Measurements from ENCODE around the gene ELK3. TPM values are rescaled to one million over a fixed set of nuclear protein-coding genes. Genes with fewer than 3 reads are reported as not detected.

The ELK3 gene
- total and polyA plus RNA-seq, 9 of the 15 experiments (the other 6 are each of a cell fraction or from before 2014, with no cell fraction given): 1.5 to 5.5 (median 2.9) TPM

DNA sequence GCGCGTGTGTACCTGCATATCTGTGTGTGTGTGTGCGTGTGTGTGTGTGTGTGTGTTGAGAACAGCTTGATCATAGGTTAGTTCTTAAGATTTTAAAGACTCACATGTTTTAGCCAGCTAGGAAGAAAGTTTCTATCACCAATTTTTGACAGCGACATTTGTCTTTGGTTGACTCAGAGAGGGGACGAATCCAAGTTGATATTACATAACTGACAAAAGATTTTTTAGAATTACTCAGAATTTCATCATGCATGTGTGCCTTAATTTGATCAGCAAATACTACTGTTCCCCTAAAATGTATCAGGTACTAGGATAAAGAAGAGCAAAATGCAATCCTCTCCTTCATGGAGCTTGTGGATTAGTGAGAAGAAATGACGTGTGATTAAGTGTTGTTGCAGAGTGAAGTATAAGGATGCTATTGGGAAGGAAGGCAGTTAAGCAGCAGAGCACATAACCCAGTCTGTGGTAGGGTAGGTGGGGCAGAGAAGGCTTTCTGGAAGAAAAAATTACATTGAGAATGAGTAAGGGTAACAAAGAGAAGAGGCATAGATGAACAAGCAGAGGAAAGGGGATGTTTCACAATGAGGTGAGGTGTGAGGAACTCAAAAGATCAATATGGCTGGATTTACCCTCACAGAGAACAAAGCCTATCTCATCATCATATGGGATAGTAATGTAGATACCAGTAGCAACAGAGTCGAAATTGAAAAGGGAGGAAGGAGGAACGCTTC is 77.5 kb downstream of the ELK3 start:
- no peak for FAIRE-seq
- Histone ChIP-seq H3K9me1 (ENCODE audit: control insufficient read depth, insufficient read depth, low read length) (no peaks in the 10 kb centered on the region), H3K27me3 (ENCODE audit: control insufficient read depth in 2 of 2, insufficient read depth in 2 of 2, low read length in 2 of 2) (no peaks in the 10 kb centered on the region), H3K9me3 (replicated peaks; ENCODE audit: control insufficient read depth, insufficient read depth, low read depth, low read length) (no peaks in the 10 kb centered on the region), H3K79me2 (ENCODE audit: control insufficient read depth, insufficient read depth, low read length) (no peaks in the 10 kb centered on the region), H3K36me3 (ENCODE audit: control insufficient read depth, insufficient read depth, low read length) (peaks cover 23% of the 10 kb centered on the region; the same call in 1 of the 3 replicates), H3K4me2 (ENCODE audit: insufficient read depth, low read length) (no peak overlapping the region), H3K27ac (ENCODE audit: extremely low read depth, low read depth, low read length) (no peak overlapping the region; the same call in 2 of the 3 replicates), H2AFZ (ENCODE audit: low read depth, low read length) (no peak overlapping the region), H3K4me3 (no peak overlapping the region), H3K4me1 (replicated peaks in 1 of 2; ENCODE audit: control insufficient read depth in 2 of 2, insufficient read depth in 2 of 2, low read length in 2 of 2) (no peaks in the 10 kb centered on the region), H4K20me1 (replicated peaks; ENCODE audit: control insufficient read depth, insufficient read depth, low read length) (no peaks in the 10 kb centered on the region), H3K9ac (ENCODE audit: insufficient read depth in 1 of 2, low read depth in 2 of 2, low read length in 2 of 2) (no peak overlapping the region)
- BruUV-seq (replicated peaks): no TSS peak
- intact Hi-C loops (cut with micrococcal nuclease): no loop called here
- POLR2A ChIA-PET: interaction anchor here (1.2 kb wide), 1 partner anchor 8 kb away, joined by 3 read pairs; no protein-coding TSS in a partner anchor
- in situ Hi-C loops (cut with MboI): no loop called here
- WGBS (ENCODE audit: insufficient coverage, low coverage, missing lambda C conversion rate): 73% methylated on average over 8 of the region's 8 CpGs
- ATAC-seq: no peak
- DNase-seq (ENCODE audit: extremely low read depth in 1 of 4, low spot score in 3 of 4): no peak
- CTCF ChIA-PET (ENCODE audit: low intra/inter-chr PET ratio): interaction anchor here (0.6 kb wide), 1 partner anchor 13 kb away, joined by 4 read pairs; no protein-coding TSS in a partner anchor
- no peak for TF ChIP-seq ZNF717 (CRISPR knock-in tag; IDR thresholded peaks at IDR 0.05)
- TF ChIP-seq NCOA1 (IDR thresholded peaks at IDR 0.05; ENCODE audit: low read depth): no peak
- TF ChIP-seq CBFA2T2 (conservative IDR thresholded peaks at IDR 0.05): no peak
- TF ChIP-seq, protein P1, sequence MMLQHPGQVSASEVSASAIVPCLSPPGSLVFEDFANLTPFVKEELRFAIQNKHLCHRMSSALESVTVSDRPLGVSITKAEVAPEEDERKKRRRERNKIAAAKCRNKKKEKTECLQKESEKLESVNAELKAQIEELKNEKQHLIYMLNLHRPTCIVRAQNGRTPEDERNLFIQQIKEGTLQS (IDR thresholded peaks at IDR 0.05): peak; percentile 51; the same call in 1 of the 2 replicates
- TF ChIP-seq, protein P1 (CRISPR knock-in tag; conservative IDR thresholded peaks at IDR 0.05): no peak
- TF ChIP-seq, protein P2, sequence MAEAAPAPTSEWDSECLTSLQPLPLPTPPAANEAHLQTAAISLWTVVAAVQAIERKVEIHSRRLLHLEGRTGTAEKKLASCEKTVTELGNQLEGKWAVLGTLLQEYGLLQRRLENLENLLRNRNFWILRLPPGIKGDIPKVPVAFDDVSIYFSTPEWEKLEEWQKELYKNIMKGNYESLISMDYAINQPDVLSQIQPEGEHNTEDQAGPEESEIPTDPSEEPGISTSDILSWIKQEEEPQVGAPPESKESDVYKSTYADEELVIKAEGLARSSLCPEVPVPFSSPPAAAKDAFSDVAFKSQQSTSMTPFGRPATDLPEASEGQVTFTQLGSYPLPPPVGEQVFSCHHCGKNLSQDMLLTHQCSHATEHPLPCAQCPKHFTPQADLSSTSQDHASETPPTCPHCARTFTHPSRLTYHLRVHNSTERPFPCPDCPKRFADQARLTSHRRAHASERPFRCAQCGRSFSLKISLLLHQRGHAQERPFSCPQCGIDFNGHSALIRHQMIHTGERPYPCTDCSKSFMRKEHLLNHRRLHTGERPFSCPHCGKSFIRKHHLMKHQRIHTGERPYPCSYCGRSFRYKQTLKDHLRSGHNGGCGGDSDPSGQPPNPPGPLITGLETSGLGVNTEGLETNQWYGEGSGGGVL (CRISPR knock-in tag; IDR thresholded peaks at IDR 0.05): no peak
- no peak for TF ChIP-seq NR2C1 (IDR thresholded peaks at IDR 0.05)
- TF ChIP-seq NR2C1 (tag; IDR thresholded peaks at IDR 0.05): peak; percentile 9; the same call in 1 of the 2 replicates
- TF ChIP-seq KLF13 (tag; IDR thresholded peaks at IDR 0.05; ENCODE audit: borderline replicate concordance, low read depth): no peak
- TF ChIP-seq ELF2 (CRISPR knock-in tag; IDR thresholded peaks at IDR 0.05): no peak
- TF ChIP-seq NCOA2 (IDR thresholded peaks at IDR 0.05; ENCODE audit: partially characterized antibody in 2 of 2): no peak
- no peak for TF ChIP-seq FOXK1 (CRISPR knock-in tag; IDR thresholded peaks at IDR 0.05; ENCODE audit: borderline replicate concordance)
- TF ChIP-seq, protein P3, sequence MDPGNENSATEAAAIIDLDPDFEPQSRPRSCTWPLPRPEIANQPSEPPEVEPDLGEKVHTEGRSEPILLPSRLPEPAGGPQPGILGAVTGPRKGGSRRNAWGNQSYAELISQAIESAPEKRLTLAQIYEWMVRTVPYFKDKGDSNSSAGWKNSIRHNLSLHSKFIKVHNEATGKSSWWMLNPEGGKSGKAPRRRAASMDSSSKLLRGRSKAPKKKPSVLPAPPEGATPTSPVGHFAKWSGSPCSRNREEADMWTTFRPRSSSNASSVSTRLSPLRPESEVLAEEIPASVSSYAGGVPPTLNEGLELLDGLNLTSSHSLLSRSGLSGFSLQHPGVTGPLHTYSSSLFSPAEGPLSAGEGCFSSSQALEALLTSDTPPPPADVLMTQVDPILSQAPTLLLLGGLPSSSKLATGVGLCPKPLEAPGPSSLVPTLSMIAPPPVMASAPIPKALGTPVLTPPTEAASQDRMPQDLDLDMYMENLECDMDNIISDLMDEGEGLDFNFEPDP (CRISPR knock-in tag; IDR thresholded peaks at IDR 0.05): no peak
- TF ChIP-seq FIP1L1 (IDR thresholded peaks at IDR 0.05; ENCODE audit: low read depth, low read length, poor library complexity, severe bottlenecking): no peak
- no peak for TF ChIP-seq FOS (IDR thresholded peaks at IDR 0.05; ENCODE audit: extremely low read depth, insufficient read length)
- TF ChIP-seq, protein P4, sequence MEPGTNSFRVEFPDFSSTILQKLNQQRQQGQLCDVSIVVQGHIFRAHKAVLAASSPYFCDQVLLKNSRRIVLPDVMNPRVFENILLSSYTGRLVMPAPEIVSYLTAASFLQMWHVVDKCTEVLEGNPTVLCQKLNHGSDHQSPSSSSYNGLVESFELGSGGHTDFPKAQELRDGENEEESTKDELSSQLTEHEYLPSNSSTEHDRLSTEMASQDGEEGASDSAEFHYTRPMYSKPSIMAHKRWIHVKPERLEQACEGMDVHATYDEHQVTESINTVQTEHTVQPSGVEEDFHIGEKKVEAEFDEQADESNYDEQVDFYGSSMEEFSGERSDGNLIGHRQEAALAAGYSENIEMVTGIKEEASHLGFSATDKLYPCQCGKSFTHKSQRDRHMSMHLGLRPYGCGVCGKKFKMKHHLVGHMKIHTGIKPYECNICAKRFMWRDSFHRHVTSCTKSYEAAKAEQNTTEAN (CRISPR knock-in tag; IDR thresholded peaks at IDR 0.05): no peak
- TF ChIP-seq ZNF311 (CRISPR knock-in tag; IDR thresholded peaks at IDR 0.05): no peak
- no peak for TF ChIP-seq HDAC1 (IDR thresholded peaks at IDR 0.05)
